OCI-LY3 (cell line): ENCODE measurements around the gene NCCRP1.

ENCODE experiments used
- CTCF ChIP-seq: fragments of 200-600, 300-600 bp; sonication (generic); IDR thresholded peaks from 2 replicates; pipeline ENCODE4 v1.5.1; 2014; ENCODE audit warnings: antibody characterized with exemption, low read length, low read depth
- EZH2phosphoT487 ChIP-seq: fragments of 200-600 bp; shearing (Covaris generic); IDR thresholded peaks from 2 replicates; pipeline ENCODE4 v1.6.1; 2018; ENCODE audit warnings: antibody characterized with exemption, mixed run types, low read depth

GRCh38 chr19:39194832-39195542 is 1.8 kb upstream of the NCCRP1 start:
- TF ChIP-seq CTCF (no peak), EZH2phosphoT487 (no peak)
